Activated CD8-positive, alpha-beta memory T cell treated with anti-CD3 and anti-CD28 coated beads, Interleukin-2, amount 50 U/mL, for 1 hour (primary cell): ENCODE results near the gene NPHP1.
"Not testable (repeated sequence)": the region's sequence is repeated elsewhere in the genome, so short reads cannot be mapped to it uniquely, and the experiment has no call there.

Source experiments
- DNase-seq: peaks from one replicate; pipeline ENCODE4 v3.0.0-alpha.2; 2020; ENCODE audit errors: extremely low read depth

NPHP1 gene

GRCh38 chr2:110126906-110127305, 77.9 kb downstream of the NPHP1 start:
- DNase-seq: no peak

- DNase-seq: no peak
Measured at GRCh38 chr2:110126086-110126773, 78.6 kb downstream of the NPHP1 start.

GRCh38 chr2:110124939-110125691, 79.7 kb downstream of the NPHP1 start:
- no peak for DNase-seq

GRCh38 chr2:110124038-110124825, 80.6 kb downstream of the NPHP1 start:
- DNase-seq: no peak

GRCh38 chr2:110121592-110121991, 83.2 kb downstream of the NPHP1 start:
- no peak for DNase-seq

- DNase-seq: no peak
Measured at GRCh38 chr2:110121052-110121334, 83.8 kb downstream of the NPHP1 start.

- no peak for DNase-seq
Measured at GRCh38 chr2:110120171-110121051, 84.4 kb downstream of the NPHP1 start.

GRCh38 chr2:110116033-110116710, 88.6 kb downstream of the NPHP1 start:
- no peak for DNase-seq

- no peak for DNase-seq
Measured at GRCh38 chr2:110115291-110116032, 89.4 kb downstream of the NPHP1 start, which contains the start of gene MALL. Gene MALL (minus strand): TSS chr2:110115822. CDS start chr2:110115792, 30 bp downstream.

- DNase-seq: no peak
Measured at GRCh38 chr2:110114831-110115255, 90.0 kb downstream of the NPHP1 start.

- no peak for DNase-seq
Measured at GRCh38 chr2:110113961-110114591, 90.7 kb downstream of the NPHP1 start.

- DNase-seq: not testable (repeated sequence)
Measured at GRCh38 chr2:110108291-110108690, 96.5 kb downstream of the NPHP1 start.

GRCh38 chr2:110107092-110108079, 97.4 kb downstream of the NPHP1 start:
- no peak for DNase-seq

GRCh38 chr2:110106642-110107041, 98.2 kb downstream of the NPHP1 start:
- no peak for DNase-seq

- DNase-seq: no peak
Measured at GRCh38 chr2:110105608-110106467, 99.0 kb downstream of the NPHP1 start.

GRCh38 chr2:110105183-110105582, 99.6 kb downstream of the NPHP1 start:
- no peak for DNase-seq

- DNase-seq: no peak
Measured at GRCh38 chr2:110104025-110104771, 100.6 kb downstream of the NPHP1 start.
